CD4-positive, alpha-beta T cell (primary cell): ENCODE results near the gene PDILT. TPM values are rescaled to one million over a fixed set of nuclear protein-coding genes. Genes with fewer than 3 reads are reported as not detected.

Experiments
- ATAC-seq: fragments of 200-7000 bp; cut with Tn5 transposase; one replicate; pipeline ENCODE4 v1.10.0; 2022; ENCODE audit warnings: mild to moderate bottlenecking; ENCODE audit not compliant: poor library complexity
- CTCF ChIA-PET: fragments of 350-600 bp; sonication (Branson Sonifier 250); formaldehyde crosslinking; loops from one replicate; lab custom pipeline; 2021; ENCODE audit warnings: antibody characterized with exemption, inconsistent platforms; lab: Charles Lee
- POLR2A ChIA-PET: fragments of 350-600 bp; sonication (Branson Sonifier 250); formaldehyde crosslinking; loops from one replicate; lab custom pipeline; 2021; ENCODE audit warnings: antibody characterized with exemption, inconsistent platforms; lab: Charles Lee
- DNase-seq, 14 experiments: peaks; one replicate each; pipeline ENCODE4 v3.0.0-alpha.2; 2013 to 2020; ENCODE audit warnings: mixed read lengths in 2 of 14
- H3K27ac ChIP-seq, 2 donors: one replicate each; pipeline versions ENCODE4 v1.5.1 to v1.7.0; 2013; ENCODE audit warnings: low read length in 2 of 2, low read depth in 1 of 2, mild to moderate bottlenecking in 1 of 2
- H3K27me3 ChIP-seq, 2 experiments: 1 replicate in 1 of 2; 2 replicates in 1 of 2; pipeline versions ENCODE4 v1.6.1 to v1.7.0; 2013; ENCODE audit warnings: low read length in 2 of 2, control low read depth in 1 of 2, mild to moderate bottlenecking in 1 of 2, moderate library complexity in 1 of 2; ENCODE audit not compliant: insufficient read depth in 2 of 2, control insufficient read depth in 1 of 2
- H3K36me3 ChIP-seq: one replicate; pipeline ENCODE4 v1.6.1; 2013; ENCODE audit warnings: low read length, control low read depth; ENCODE audit not compliant: insufficient read depth
- H3K4me1 ChIP-seq: one replicate; pipeline ENCODE4 v1.6.1; 2013; ENCODE audit warnings: low read length, control low read depth; ENCODE audit not compliant: insufficient read depth
- H3K4me3 ChIP-seq: one replicate; pipeline ENCODE4 v1.5.1; 2013; ENCODE audit warnings: mild to moderate bottlenecking, low read length, moderate library complexity
- H3K9me3 ChIP-seq, 2 experiments: 1 replicate in 1 of 2; 2 replicates in 1 of 2; pipeline versions ENCODE4 v1.6.1 to v1.7.0; 2013; ENCODE audit warnings: low read length in 2 of 2, mild to moderate bottlenecking in 2 of 2, control low read depth in 1 of 2, moderate library complexity in 1 of 2; ENCODE audit not compliant: control insufficient read depth in 1 of 2, insufficient read depth in 1 of 2
- H3K27ac Mint-ChIP-seq: one replicate; pipeline ENCODE4 v1.8.0; 2020; ENCODE audit warnings: mixed read lengths
- H3K27me3 Mint-ChIP-seq: one replicate; pipeline ENCODE4 v1.8.0; 2021; ENCODE audit warnings: mixed read lengths
- H3K36me3 Mint-ChIP-seq: one replicate; pipeline ENCODE4 v1.8.0; 2021; ENCODE audit warnings: low read depth, mixed read lengths
- H3K4me1 Mint-ChIP-seq: one replicate; pipeline ENCODE4 v1.8.0; 2021; ENCODE audit warnings: low read depth, mixed read lengths
- H3K4me3 Mint-ChIP-seq: one replicate; pipeline ENCODE4 v1.8.0; 2020; ENCODE audit warnings: mild to moderate bottlenecking, mixed read lengths
- H3K9me3 Mint-ChIP-seq: one replicate; pipeline ENCODE4 v1.8.0; 2020; ENCODE audit warnings: mixed read lengths
- intact Hi-C, 2 experiments: fragments of 100-400 bp; cut with DNase I in 1 of 2; cut with micrococcal nuclease in 1 of 2; formaldehyde crosslinking; loops; one replicate each; pipeline versions ENCODE4 v1.15.1 to v1.9.0; 2023 to 2025; cut with DNase I, micrococcal nuclease
- total RNA-seq, 174 experiments: library from RNA in 2 of 174; stranded (reverse) in 2 of 174; gene quantifications; one replicate each; pipeline ENCODE4 v1.2.3 and lab custom pipeline; 2021 to 2026
- TF ChIP-seq, protein P1 (sequence below): fragments of 200-600 bp; IDR thresholded peaks from one replicate; pipeline ENCODE4 v1.8.0; 2022; ENCODE audit warnings: antibody characterized with exemption, mild to moderate bottlenecking

PDILT gene
- total RNA-seq, 2 experiments from 2014 or later, result not detected

DNA sequence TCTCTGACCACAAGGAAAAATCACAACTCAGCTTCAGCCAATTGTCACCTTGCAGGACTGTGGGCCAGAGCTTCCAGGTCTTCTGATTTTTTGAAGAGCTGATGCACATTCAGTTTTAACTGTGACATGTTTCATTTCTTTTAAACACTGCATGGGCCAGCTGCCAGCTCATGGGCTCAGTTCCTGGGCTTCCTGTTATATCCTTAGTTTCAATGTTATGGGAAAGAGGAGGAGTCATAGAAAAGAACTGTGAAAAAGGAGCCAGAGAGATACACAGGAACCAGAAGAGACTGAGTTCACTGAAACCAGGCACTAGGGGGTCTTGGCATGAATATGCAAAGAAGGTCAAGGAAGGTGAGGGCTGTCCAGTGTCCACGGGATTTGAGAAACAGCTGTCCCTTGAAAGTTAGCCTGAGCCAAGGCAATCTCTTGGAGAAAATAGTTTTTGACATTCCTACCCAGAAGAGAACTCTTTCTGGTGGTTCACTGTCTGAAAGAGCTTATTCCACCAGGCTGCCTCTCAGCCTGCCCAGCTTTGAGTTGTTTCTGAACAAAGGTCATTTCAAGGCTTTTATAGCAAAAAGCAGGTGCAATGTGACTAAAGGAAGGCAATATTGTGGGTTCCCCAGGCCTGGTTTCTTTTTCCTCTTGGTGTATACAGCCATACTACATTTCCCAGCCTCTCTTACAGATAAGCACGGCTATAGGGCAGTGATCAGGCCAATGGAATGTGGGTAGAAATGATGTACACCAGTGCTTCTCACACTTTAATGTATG lies 10.5 kb downstream of the PDILT start:
- H3K27me3 Mint-ChIP-seq, result no peaks in the 10 kb centered on the region
- H3K4me3 ChIP-seq, result no peak overlapping the region
- H3K27ac ChIP-seq, result no peak overlapping the region
- DNase-seq (no peak), ATAC-seq (no peak)
- CTCF ChIA-PET, result no interaction called here
- no peaks in the 10 kb centered on the region for H3K36me3 ChIP-seq
- TF ChIP-seq, protein P1, sequence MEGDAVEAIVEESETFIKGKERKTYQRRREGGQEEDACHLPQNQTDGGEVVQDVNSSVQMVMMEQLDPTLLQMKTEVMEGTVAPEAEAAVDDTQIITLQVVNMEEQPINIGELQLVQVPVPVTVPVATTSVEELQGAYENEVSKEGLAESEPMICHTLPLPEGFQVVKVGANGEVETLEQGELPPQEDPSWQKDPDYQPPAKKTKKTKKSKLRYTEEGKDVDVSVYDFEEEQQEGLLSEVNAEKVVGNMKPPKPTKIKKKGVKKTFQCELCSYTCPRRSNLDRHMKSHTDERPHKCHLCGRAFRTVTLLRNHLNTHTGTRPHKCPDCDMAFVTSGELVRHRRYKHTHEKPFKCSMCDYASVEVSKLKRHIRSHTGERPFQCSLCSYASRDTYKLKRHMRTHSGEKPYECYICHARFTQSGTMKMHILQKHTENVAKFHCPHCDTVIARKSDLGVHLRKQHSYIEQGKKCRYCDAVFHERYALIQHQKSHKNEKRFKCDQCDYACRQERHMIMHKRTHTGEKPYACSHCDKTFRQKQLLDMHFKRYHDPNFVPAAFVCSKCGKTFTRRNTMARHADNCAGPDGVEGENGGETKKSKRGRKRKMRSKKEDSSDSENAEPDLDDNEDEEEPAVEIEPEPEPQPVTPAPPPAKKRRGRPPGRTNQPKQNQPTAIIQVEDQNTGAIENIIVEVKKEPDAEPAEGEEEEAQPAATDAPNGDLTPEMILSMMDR, result no peak
- no peaks in the 10 kb centered on the region for H3K4me1 Mint-ChIP-seq
- POLR2A ChIA-PET, result no interaction called here
- no peaks in the 10 kb centered on the region for H3K27me3 ChIP-seq
- no peaks in the 10 kb centered on the region for H3K4me1 ChIP-seq
- no peaks in the 10 kb centered on the region for H3K9me3 Mint-ChIP-seq
- no peaks in the 10 kb centered on the region for H3K9me3 ChIP-seq
- H3K36me3 Mint-ChIP-seq, result no peaks in the 10 kb centered on the region
- no peak overlapping the region for H3K4me3 Mint-ChIP-seq
- no peak overlapping the region for H3K27ac Mint-ChIP-seq
- intact Hi-C loops, result no loop called here

DNA sequence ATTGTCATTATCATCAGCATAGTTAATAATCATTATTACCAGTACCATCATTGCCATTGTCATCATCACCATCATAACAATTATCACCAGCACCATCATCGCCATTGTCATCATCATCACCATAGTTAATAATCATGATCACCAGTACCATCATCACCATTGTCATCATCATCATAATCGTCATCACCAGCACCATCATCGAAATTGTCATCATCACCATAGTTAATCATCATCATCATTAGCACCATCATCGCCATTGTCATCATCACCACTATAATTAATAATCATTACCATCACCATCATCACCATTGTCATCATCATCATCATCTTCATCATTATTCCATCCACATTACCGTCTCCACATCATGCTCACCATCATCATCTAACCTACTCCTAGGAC lies 13.5 kb downstream of the PDILT start:
- Mint-ChIP-seq H3K27ac (no peak overlapping the region), H3K4me3 (no peak overlapping the region), H3K9me3 (no peaks in the 10 kb centered on the region), H3K27me3 (peaks cover 16% of the 10 kb centered on the region), H3K36me3 (no peaks in the 10 kb centered on the region), H3K4me1 (no peaks in the 10 kb centered on the region)
- intact Hi-C loops, result no loop called here
- no peaks in the 10 kb centered on the region for H3K36me3 ChIP-seq
- POLR2A ChIA-PET, result interaction anchor here (0.6 kb wide), 1 partner anchor 87 kb away, joined by 3 read pairs; no protein-coding TSS in a partner anchor
- no peak overlapping the region for H3K4me3 ChIP-seq
- CTCF ChIA-PET, result no interaction called here
- H3K27ac ChIP-seq, result no peak overlapping the region
- ATAC-seq (no peak), DNase-seq (no peak)
- H3K9me3 ChIP-seq, result no peaks in the 10 kb centered on the region
- peaks cover 6% of the 10 kb centered on the region in 2 experiments for H3K27me3 ChIP-seq
- TF ChIP-seq, protein P1, result no peak
- H3K4me1 ChIP-seq, result peaks cover under 1% of the 10 kb centered on the region

DNA sequence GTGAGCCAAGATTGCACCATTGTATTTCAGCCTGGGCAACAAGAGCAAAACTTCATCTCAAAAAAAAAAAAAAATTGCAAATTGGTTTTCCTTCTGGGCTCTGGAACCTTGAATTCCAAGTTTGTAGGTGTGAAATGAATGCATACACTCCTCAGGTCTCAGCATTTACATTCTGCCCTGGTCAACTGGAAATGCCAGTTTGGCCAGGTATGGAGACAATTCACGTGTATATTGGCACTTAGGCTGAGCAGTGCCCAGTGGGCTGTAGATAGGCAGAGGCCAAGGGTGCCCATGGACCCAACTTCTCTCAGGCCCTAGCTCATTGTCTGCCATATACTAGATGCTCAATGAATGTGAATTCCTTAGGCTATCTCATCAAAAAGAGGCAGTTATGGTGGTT lies 15.7 kb downstream of the PDILT start:
- POLR2A ChIA-PET, result no interaction called here
- H3K27me3 Mint-ChIP-seq, result peaks cover 23% of the 10 kb centered on the region
- no peak overlapping the region for H3K4me3 Mint-ChIP-seq
- Histone ChIP-seq H3K27me3 (peaks cover 7 to 8% of the 10 kb centered on the region in 2 experiments), H3K4me3 (no peak overlapping the region), H3K9me3 (no peaks in the 10 kb centered on the region), H3K4me1 (peaks cover 2% of the 10 kb centered on the region), H3K36me3 (no peaks in the 10 kb centered on the region), H3K27ac (no peak overlapping the region)
- H3K36me3 Mint-ChIP-seq, result no peaks in the 10 kb centered on the region
- CTCF ChIA-PET, result no interaction called here
- ATAC-seq (no peak), DNase-seq (no peak)
- H3K4me1 Mint-ChIP-seq, result no peaks in the 10 kb centered on the region
- H3K9me3 Mint-ChIP-seq, result no peaks in the 10 kb centered on the region
- H3K27ac Mint-ChIP-seq, result no peak overlapping the region
- intact Hi-C loops, result loop anchor here in 1 of 2 experiments (10.0 kb wide), 1 partner anchor 1304 kb away; no protein-coding TSS in a partner anchor
- TF ChIP-seq, protein P1, result no peak
